HCT116 (cell line): ENCODE measurements around the gene LIG1. TPM values are rescaled to one million over a fixed set of nuclear protein-coding genes. Genes with fewer than 3 reads are reported as not detected.

ENCODE experiments used
- ATAC-seq: fragments of 200-7000 bp; cut with Tn5 transposase; 2 replicates; pipeline ENCODE4 v1.9.1; 2020; ENCODE audit warnings: mild to moderate bottlenecking, moderate library complexity
- BruUV-seq: library from RNA; stranded (reverse); fragments of 400-500 nt; replicated peaks from 2 replicates; lab custom pipeline; 2021; lab: Mats Ljungman, UMichigan
- CTCF ChIA-PET: fragments of 300-600 bp; sonication (Branson Sonifier 250); formaldehyde crosslinking; loops from one replicate; lab custom pipeline; 2021; ENCODE audit warnings: antibody characterized with exemption; lab: Charles Lee
- POLR2A ChIA-PET: fragments of 300-600, 350-600 bp; sonication (Branson Sonifier 250); formaldehyde crosslinking; loops from one replicate; lab custom pipeline; 2021; ENCODE audit warnings: antibody characterized with exemption; lab: Charles Lee
- RAD21 ChIA-PET, 2 experiments: fragments of 300-600 bp; sonication (Branson Sonifier 250); formaldehyde crosslinking; loops; one replicate each; lab custom pipeline; 2023; ENCODE audit warnings: low total read pairs in 2 of 2; ENCODE audit not compliant: uncharacterized antibody in 2 of 2, unreplicated experiment in 2 of 2, low non-redundant PET in 1 of 2; lab: Charles Lee
- DNase-seq: peaks from one replicate; pipeline ENCODE4 v3.0.0-alpha.2; 2010; ENCODE audit warnings: low read depth, low spot score
- H2AFZ ChIP-seq: fragments of 200-600 bp; shearing (Covaris generic), sonication (generic); 2 replicates; pipeline ENCODE4 v1.6.1; 2017; ENCODE audit warnings: low read depth, mixed run types, mixed read lengths, antibody characterized with exemption, low read length; ENCODE audit not compliant: poor library complexity, severe bottlenecking
- H3K27ac ChIP-seq: 2 replicates; pipeline ENCODE4 v1.5.1; 2012; ENCODE audit warnings: low read depth, low read length
- H3K27me3 ChIP-seq: fragments of 200-600 bp; sonication (generic); 2 replicates; pipeline ENCODE4 v1.6.1; 2016; ENCODE audit warnings: mixed run types, low read length, mixed read lengths; ENCODE audit not compliant: insufficient read depth
- H3K36me3 ChIP-seq, 2 experiments: fragments of 200-500 bp in 1 of 2; fragments of 200-600 bp in 1 of 2; sonication (Bioruptor generic) in 1 of 2; sonication (generic) in 1 of 2; 2 replicates each; pipeline versions ENCODE4 v1.5.1 to v1.6.1; 2014 to 2016; ENCODE audit warnings: low read length in 2 of 2, inconsistent platforms in 1 of 2, mixed read lengths in 1 of 2, mixed run types in 1 of 2; ENCODE audit not compliant: insufficient read depth in 2 of 2, control insufficient read depth in 1 of 2
- H3K4me1 ChIP-seq, 2 experiments: fragments of 200-600 bp in 1 of 2; sonication (generic) in 1 of 2; 2 replicates each; pipeline versions ENCODE4 v1.5.1 to v1.6.1; 2012 to 2017; ENCODE audit warnings: low read length in 2 of 2, inconsistent platforms in 1 of 2, mild to moderate bottlenecking in 1 of 2, mixed read lengths in 1 of 2, mixed run types in 1 of 2, moderate library complexity in 1 of 2; ENCODE audit not compliant: insufficient read depth in 2 of 2, control insufficient read depth in 1 of 2
- H3K4me2 ChIP-seq: fragments of 200-600 bp; sonication (generic); 2 replicates; pipeline ENCODE4 v1.6.1; 2017; ENCODE audit warnings: mixed run types, low read length, mixed read lengths
- H3K4me3 ChIP-seq, 2 experiments: fragments of 200-600 bp in 1 of 2; sonication (generic) in 1 of 2; replicated peaks in 1 of 2; 2 replicates each; pipeline ENCODE4 v1.5.1; 2011 to 2016; ENCODE audit warnings: low read length in 2 of 2, control low read depth in 1 of 2, low read depth in 1 of 2, mild to moderate bottlenecking in 1 of 2, mixed read lengths in 1 of 2, mixed run types in 1 of 2
- H3K79me2 ChIP-seq: fragments of 200-600 bp; sonication (generic); 2 replicates; pipeline ENCODE4 v1.6.1; 2017; ENCODE audit warnings: mild to moderate bottlenecking, mixed run types, low read length, moderate library complexity, mixed read lengths; ENCODE audit not compliant: insufficient read depth
- H3K9ac ChIP-seq: fragments of 200-600 bp; sonication (generic); 2 replicates; pipeline ENCODE4 v1.6.1; 2016; ENCODE audit warnings: low read length, mixed read lengths
- H3K9me2 ChIP-seq: fragments of 200-600 bp; sonication (generic), shearing (Covaris generic); 2 replicates; pipeline ENCODE4 v1.6.1; 2017; ENCODE audit warnings: mixed run types, mild to moderate bottlenecking, moderate library complexity; ENCODE audit not compliant: insufficient read depth
- H3K9me3 ChIP-seq, 2 experiments: fragments of 200-500 bp in 1 of 2; fragments of 200-600 bp in 1 of 2; sonication (Bioruptor generic) in 1 of 2; sonication (generic) in 1 of 2; 2 replicates each; pipeline ENCODE4 v1.6.1; 2014 to 2017; ENCODE audit warnings: low read length in 2 of 2, mixed read lengths in 2 of 2, inconsistent platforms in 1 of 2, low read depth in 1 of 2, mild to moderate bottlenecking in 1 of 2, mixed run types in 1 of 2, moderate library complexity in 1 of 2; ENCODE audit not compliant: control insufficient read depth in 1 of 2, insufficient read depth in 1 of 2
- H4K20me1 ChIP-seq: fragments of 200-600 bp; sonication (generic), shearing (Covaris generic); 2 replicates; pipeline ENCODE4 v1.6.1; 2017; ENCODE audit warnings: mixed run types, mild to moderate bottlenecking, moderate library complexity; ENCODE audit not compliant: insufficient read depth
- EGR1 ChIP-seq: IDR thresholded peaks from 2 replicates; pipeline ENCODE4 v1.6.1; 2012; ENCODE audit warnings: low read depth
- EZH2phosphoT487 ChIP-seq: fragments of 200-600 bp; IDR thresholded peaks from 2 replicates; pipeline ENCODE4 v1.6.1; 2018; ENCODE audit warnings: antibody characterized with exemption, borderline replicate concordance
- FOSL1 ChIP-seq: IDR thresholded peaks from 2 replicates; pipeline ENCODE4 v1.6.1; 2012; ENCODE audit warnings: low read depth
- JUND ChIP-seq: IDR thresholded peaks from 2 replicates; pipeline ENCODE4 v1.6.1; 2012
- POLR2A ChIP-seq: IDR thresholded peaks from 2 replicates; pipeline ENCODE4 v1.7.0; 2011; ENCODE audit warnings: borderline replicate concordance; ENCODE audit not compliant: insufficient read depth, insufficient read length; ENCODE audit errors: extremely low read depth
- RAD21 ChIP-seq: IDR thresholded peaks from 2 replicates; pipeline ENCODE4 v1.6.1; 2012; ENCODE audit warnings: low read depth, mild to moderate bottlenecking
- REST ChIP-seq: IDR thresholded peaks from 2 replicates; pipeline ENCODE4 v1.6.1; 2012; ENCODE audit warnings: low read depth
- ZNF274 ChIP-seq: fragments of 200-500 bp; sonication (Bioruptor generic); IDR thresholded peaks from 2 replicates; pipeline ENCODE4 v1.6.1; 2014; ENCODE audit warnings: mild to moderate bottlenecking, low read depth, low read length, inconsistent platforms
- intact Hi-C: fragments of 100-400 bp; cut with micrococcal nuclease; formaldehyde crosslinking; loops from 2 replicates; pipeline ENCODE4 v1.10.0; 2022
- total RNA-seq: library from RNA; stranded (reverse); gene quantifications from one replicate; pipeline ENCODE4 v1.2.1, GENCODE V29; 2021; ENCODE audit not compliant: unreplicated experiment

LIG1 gene
- total RNA-seq, 1 experiment from 2014 or later = 122 TPM

- no peaks in the 10 kb centered on the region for H3K27me3 ChIP-seq
- no peak overlapping the region for H3K9ac ChIP-seq
- ATAC-seq = no peak
- POLR2A ChIA-PET = no interaction called here
- H3K9me2 ChIP-seq = no peaks in the 10 kb centered on the region
- no peak for DNase-seq
- no peaks in the 10 kb centered on the region for H3K9me3 ChIP-seq
- no peaks in the 10 kb centered on the region for H4K20me1 ChIP-seq
- H2AFZ ChIP-seq = no peak overlapping the region
- CTCF ChIA-PET = no interaction called here
- intact Hi-C loops = no loop called here
- TF ChIP-seq REST = no peak
- TF ChIP-seq POLR2A = no peak
- no peak for TF ChIP-seq ZNF274
- no peak for TF ChIP-seq EGR1
- no peak for TF ChIP-seq FOSL1
- TF ChIP-seq EZH2phosphoT487 = no peak
- TF ChIP-seq JUND = no peak
- TF ChIP-seq RAD21 = no peak
- TF ChIP-seq, all 23 proteins: peak for 0
- Histone ChIP-seq H3K27ac (no peak overlapping the region), H3K4me3 (no peak overlapping the region), H3K4me1 (peaks cover 0 to 10% of the 10 kb centered on the region in 2 experiments; a peak in 2 of 4 replicates), H3K79me2 (no peaks in the 10 kb centered on the region), H3K36me3 (peaks cover 6 to 47% of the 10 kb centered on the region in 2 experiments), H3K4me2 (no peak overlapping the region)
- no TSS peak for BruUV-seq
- RAD21 ChIA-PET = no interaction called here
Observed at GRCh38 chr19:48127561-48127960, 42.6 kb downstream of the LIG1 start.
